ENCODE data around the gene RXRG.
"Not testable (repeated sequence)": the region's sequence is repeated elsewhere in the genome, so short reads cannot be mapped to it uniquely, and the experiment has no call there.

The RXRG gene

GRCh38 chr1:165444897-165445370 is at the start of gene RXRG:
Gene RXRG, minus strand, starts transcription at chr1:165445126. Its CDS starts 233 bp downstream, at chr1:165444893.
- DNase-seq: peak; percentile 79

- no peak for DNase-seq
Observed at GRCh38 chr1:165492845-165493373, 48.0 kb upstream of the RXRG start.

- no peak for DNase-seq
Observed at GRCh38 chr1:165490175-165490574, 45.2 kb upstream of the RXRG start.

GRCh38 chr1:165487921-165488320 is 43.0 kb upstream of the RXRG start:
- no peak for DNase-seq

GRCh38 chr1:165486663-165487062 is 41.7 kb upstream of the RXRG start:
- DNase-seq: no peak

GRCh38 chr1:165485716-165486115 is 40.8 kb upstream of the RXRG start:
- DNase-seq: no peak

GRCh38 chr1:165484532-165484931 is 39.6 kb upstream of the RXRG start:
- no peak for DNase-seq

- DNase-seq: no peak
Observed at GRCh38 chr1:165483412-165483811, 38.5 kb upstream of the RXRG start.

- DNase-seq: peak; percentile 65
Observed at GRCh38 chr1:165481820-165482532, 37.0 kb upstream of the RXRG start.

- DNase-seq: no peak
Observed at GRCh38 chr1:165476776-165477175, 31.9 kb upstream of the RXRG start.

GRCh38 chr1:165474196-165474595 is 29.3 kb upstream of the RXRG start:
- DNase-seq: no peak

GRCh38 chr1:165473081-165473480 is 28.2 kb upstream of the RXRG start:
- no peak for DNase-seq

- no peak for DNase-seq
Observed at GRCh38 chr1:165468726-165469249, 23.9 kb upstream of the RXRG start.

GRCh38 chr1:165468253-165468652 is 23.3 kb upstream of the RXRG start:
- no peak for DNase-seq

- no peak for DNase-seq
Observed at GRCh38 chr1:165467706-165468105, 22.8 kb upstream of the RXRG start.

- no peak for DNase-seq
Observed at GRCh38 chr1:165463978-165464377, 19.1 kb upstream of the RXRG start.

- not testable (repeated sequence) for DNase-seq
Observed at GRCh38 chr1:165459683-165460082, 14.8 kb upstream of the RXRG start.

- peak; percentile 53 for DNase-seq
Observed at GRCh38 chr1:165456861-165457260, 11.9 kb upstream of the RXRG start.

GRCh38 chr1:165456114-165456513 is 11.2 kb upstream of the RXRG start:
- DNase-seq: peak; percentile 94

GRCh38 chr1:165455111-165455510 is 10.2 kb upstream of the RXRG start:
- DNase-seq: no peak

- no peak for DNase-seq
Observed at GRCh38 chr1:165454091-165454610, 9.2 kb upstream of the RXRG start.

GRCh38 chr1:165452336-165453130 is 7.6 kb upstream of the RXRG start:
- peak; percentile 19 for DNase-seq

GRCh38 chr1:165451691-165452090 is 6.8 kb upstream of the RXRG start:
- no peak for DNase-seq

Data from DMS53 (cell line).